Measurements from ENCODE around the gene CDK2AP2. TPM values are rescaled to one million over a fixed set of nuclear protein-coding genes. Genes with fewer than 3 reads are reported as not detected.

CDK2AP2 gene
- total and polyA plus RNA-seq, 9 of the 15 experiments (the other 6 are each of a cell fraction or from before 2014, with no cell fraction given) = 4.4 to 47.4 (median 21.7) TPM

- TF ChIP-seq ATF4 (CRISPR knock-in tag; IDR thresholded peaks at IDR 0.05) (no peak), ATF3 (IDR thresholded peaks at IDR 0.05) (peak; percentile 50; the same call in 1 of the 2 replicates), ATF3 (CRISPR knock-in tag; conservative IDR thresholded peaks at IDR 0.05) (no peak; the same call in 1 of the 2 replicates), ZNF644 (tag; IDR thresholded peaks at IDR 0.05; ENCODE audit: low read depth) (no peak), ZBTB33 (CRISPR knock-in tag; IDR thresholded peaks at IDR 0.05) (0 out of 2 replicates have a peak, but pooled peaks have one; percentile 4), ZBTB26 (CRISPR knock-in tag; IDR thresholded peaks at IDR 0.05) (no peak), MTA1 (IDR thresholded peaks at IDR 0.05; ENCODE audit: borderline replicate concordance) (peak; percentile 98), GABPB1 (CRISPR knock-in tag; IDR thresholded peaks at IDR 0.05) (peak; percentile 81), PHF8 (IDR thresholded peaks at IDR 0.05; ENCODE audit: borderline replicate concordance, low read length) (peak; percentile 80; the same call in 1 of the 2 replicates), KDM5B (IDR thresholded peaks at IDR 0.05; ENCODE audit: insufficient replicate concordance, low read depth, low read length) (no peak), HNRNPLL (IDR thresholded peaks at IDR 0.05; ENCODE audit: low read depth, low read length, poor library complexity, severe bottlenecking) (no peak), HMG20B (CRISPR knock-in tag; IDR thresholded peaks at IDR 0.05) (no peak), HINFP (tag; conservative IDR thresholded peaks at IDR 0.05; ENCODE audit: low read depth) (no peak), TSHZ1 (CRISPR knock-in tag; IDR thresholded peaks at IDR 0.05) (no peak), ZKSCAN8 (CRISPR knock-in tag; IDR thresholded peaks at IDR 0.05) (no peak), POLR2H (tag; IDR thresholded peaks at IDR 0.05; ENCODE audit: low read depth) (no peak)
These were observed 642 bp upstream of the CDK2AP2 start (continued) for GRCh38 chr11:67508486-67509121.
